ENCODE data around the gene AQP3.

- no peak for TF ChIP-seq CTCF (IDR thresholded peaks at IDR 0.05; ENCODE audit: borderline replicate concordance, extremely low read depth, low read length, poor library complexity, severe bottlenecking)
- TF ChIP-seq EZH2 (IDR thresholded peaks at IDR 0.05; ENCODE audit: borderline replicate concordance, low read depth, low read length, severe bottlenecking), result no peak
Measured at GRCh38 chr9:33437205-33437604, 10.2 kb downstream of the AQP3 start.

Data from DND-41 (cell line).